B cell (primary cell): ENCODE data around the gene STN1. TPM values are rescaled to one million over a fixed set of nuclear protein-coding genes. Genes with fewer than 3 reads are reported as not detected.

Source experiments
- ATAC-seq: fragments of 200-7000 bp; cut with Tn5 transposase; one replicate; pipeline ENCODE4 v1.10.0; 2021; ENCODE audit warnings: low read depth, mild to moderate bottlenecking, moderate number of reproducible peaks, moderate library complexity
- CTCF ChIA-PET: fragments of 350-600 bp; sonication (Branson Sonifier 250); formaldehyde crosslinking; loops from one replicate; lab custom pipeline; 2021; ENCODE audit warnings: antibody characterized with exemption, inconsistent platforms; lab: Charles Lee
- POLR2A ChIA-PET: fragments of 350-600 bp; sonication (Branson Sonifier 250); formaldehyde crosslinking; loops from one replicate; lab custom pipeline; 2021; ENCODE audit warnings: antibody characterized with exemption; lab: Charles Lee
- DNase-seq: peaks from one replicate; pipeline ENCODE4 v3.0.0; 2013
- H2AFZ ChIP-seq: 2 replicates; pipeline ENCODE4 v1.6.1; 2012; ENCODE audit warnings: mild to moderate bottlenecking, low read depth, low read length; ENCODE audit not compliant: insufficient read depth, poor library complexity, severe bottlenecking
- H3K27ac ChIP-seq, 2 donors: 1 replicate in 1 of 2; 2 replicates in 1 of 2; pipeline ENCODE4 v1.5.1; 2012 to 2013; ENCODE audit warnings: low read length in 2 of 2, mild to moderate bottlenecking in 2 of 2, moderate library complexity in 1 of 2
- H3K27me3 ChIP-seq, 4 experiments: fragments of 200-600 bp in 1 of 4; sonication (generic) in 1 of 4; replicated peaks in 1 of 4; 1 replicate in 2 of 4; 2 replicates in 2 of 4; pipeline versions ENCODE4 v1.6.1 to v1.7.0; 2013 to 2016; ENCODE audit warnings: low read length in 3 of 4, mild to moderate bottlenecking in 2 of 4, mixed read lengths in 1 of 4, moderate library complexity in 1 of 4; ENCODE audit not compliant: insufficient read depth in 4 of 4, control insufficient read depth in 3 of 4; ENCODE audit errors: control extremely low read depth in 1 of 4
- H3K36me3 ChIP-seq, 2 experiments: replicated peaks in 1 of 2; 1 replicate in 1 of 2; 2 replicates in 1 of 2; pipeline versions ENCODE4 v1.6.1 to v1.7.1; 2013; ENCODE audit warnings: low read length in 1 of 2; ENCODE audit not compliant: insufficient read depth in 2 of 2, control insufficient read depth in 1 of 2; ENCODE audit errors: control extremely low read depth in 1 of 2, extremely low read depth in 1 of 2
- H3K4me1 ChIP-seq, 2 donors: fragments of 200-600 bp in 1 of 2; sonication (generic) in 1 of 2; 1 replicate in 1 of 2; 2 replicates in 1 of 2; pipeline versions ENCODE4 v1.5.1 to v1.6.1; 2013 to 2017; ENCODE audit warnings: low read length in 2 of 2; ENCODE audit not compliant: control insufficient read depth in 2 of 2, insufficient read depth in 2 of 2
- H3K4me2 ChIP-seq: replicated peaks from 2 replicates; pipeline ENCODE3; 2012; ENCODE audit warnings: mild to moderate bottlenecking, low read depth, low read length; ENCODE audit not compliant: poor library complexity, severe bottlenecking
- H3K4me3 ChIP-seq, 5 experiments: fragments of 200-600 bp in 1 of 5; sonication (generic) in 1 of 5; 1 replicate in 3 of 5; 2 replicates in 2 of 5; pipeline versions ENCODE4 v1.5.1 to v1.7.0; 2011 to 2016; ENCODE audit warnings: low read length in 4 of 5, mild to moderate bottlenecking in 4 of 5, low read depth in 2 of 5, control low read depth in 1 of 5, moderate library complexity in 1 of 5; ENCODE audit not compliant: insufficient read depth in 1 of 5; ENCODE audit errors: control extremely low read depth in 1 of 5, extremely low read depth in 1 of 5
- H3K79me2 ChIP-seq: fragments of 200-600 bp; sonication (generic); one replicate; pipeline ENCODE4 v1.6.0; 2016; ENCODE audit warnings: low read length; ENCODE audit not compliant: control insufficient read depth, insufficient read depth
- H3K9ac ChIP-seq: fragments of 200-600 bp; sonication (generic); 2 replicates; pipeline ENCODE4 v1.6.1; 2017; ENCODE audit warnings: mild to moderate bottlenecking, low read length, moderate library complexity
- H3K9me3 ChIP-seq, 3 donors: one replicate each; pipeline versions ENCODE4 v1.6.1 to v1.7.1; 2013; ENCODE audit warnings: low read length in 2 of 3; ENCODE audit not compliant: control insufficient read depth in 2 of 3, insufficient read depth in 1 of 3; ENCODE audit errors: control extremely low read depth in 1 of 3
- H4K20me1 ChIP-seq: 2 replicates; pipeline ENCODE4 v1.6.0; 2012; ENCODE audit warnings: mild to moderate bottlenecking, low read length; ENCODE audit not compliant: insufficient read depth, control insufficient read depth, poor library complexity, severe bottlenecking
- H3K27ac Mint-ChIP-seq: one replicate; pipeline ENCODE4 v1.8.0; 2021; ENCODE audit warnings: mixed read lengths
- H3K27me3 Mint-ChIP-seq: one replicate; pipeline ENCODE4 v1.8.0; 2021; ENCODE audit warnings: mixed read lengths
- H3K4me1 Mint-ChIP-seq: one replicate; pipeline ENCODE4 v1.8.0; 2021; ENCODE audit warnings: mixed read lengths
- H3K4me3 Mint-ChIP-seq: one replicate; pipeline ENCODE4 v1.8.0; 2021; ENCODE audit warnings: mixed read lengths
- H3K9me3 Mint-ChIP-seq: one replicate; pipeline ENCODE4 v1.8.0; 2022; ENCODE audit warnings: mixed read lengths; ENCODE audit not compliant: insufficient read depth
- EZH2 ChIP-seq: IDR thresholded peaks from 2 replicates; pipeline ENCODE4 v1.6.1; 2012; ENCODE audit warnings: borderline replicate concordance, low read depth, mild to moderate bottlenecking, moderate library complexity, low read length; ENCODE audit not compliant: insufficient read depth, poor library complexity, severe bottlenecking
- WGBS: methylation state at CpG from one replicate; pipeline ENCODE4 v1.1.5; 2013; ENCODE audit warnings: missing lambda C conversion rate; ENCODE audit not compliant: insufficient coverage; 5-methylcytosine and 5-hydroxymethylcytosine counted together
- intact Hi-C: fragments of 100-400 bp; cut with micrococcal nuclease; formaldehyde crosslinking; loops from one replicate; pipeline ENCODE4 v1.10.0; 2022
- polyA plus RNA-seq: library from polyadenylated mRNA; depleted of rRNA; stranded (reverse); fragments of >200 nt; gene quantifications from 2 replicates; pipeline ENCODE4 v1.2.3, GENCODE V29; 2012
- total RNA-seq, 2 donors: library from RNA; stranded (reverse); fragments of 120-200 nt in 1 of 2; gene quantifications; 1 replicate in 1 of 2; 2 replicates in 1 of 2; pipeline versions ENCODE4 v1.2.3 to v1.2.4, GENCODE V29; 2013 to 2022
- TF ChIP-seq, protein P1 (sequence below): fragments of 200-600 bp; IDR thresholded peaks from one replicate; pipeline ENCODE4 v1.8.0; 2022; ENCODE audit warnings: antibody characterized with exemption, mild to moderate bottlenecking

The STN1 gene
- total and polyA plus RNA-seq, 2 donors (not counting 1 experiment from before 2014, with no cell fraction given) = 16.3 to 24.5 TPM

DNA sequence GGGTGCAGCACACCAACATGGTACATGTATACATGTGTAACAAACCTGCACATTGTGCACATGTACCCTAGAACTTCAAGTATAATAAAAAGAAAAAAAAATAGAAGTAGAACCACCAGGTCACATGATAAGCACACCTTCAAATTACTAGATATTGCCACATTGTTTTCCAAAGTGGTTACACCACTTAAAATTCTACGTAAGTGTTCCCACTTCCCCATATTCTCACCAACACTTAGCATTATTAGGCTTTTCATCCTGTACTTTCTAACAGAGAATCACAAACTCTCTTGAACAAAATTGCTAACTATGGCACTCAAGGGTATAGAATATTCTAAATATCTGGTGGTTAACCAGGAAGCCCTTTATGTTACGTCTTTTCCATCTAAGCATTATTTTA is 85.2 kb downstream of the STN1 start:
- ATAC-seq (no peak), DNase-seq (no peak)
- Mint-ChIP-seq H3K9me3 (no peaks in the 10 kb centered on the region), H3K27me3 (peaks cover 12% of the 10 kb centered on the region), H3K4me1 (peaks cover 2% of the 10 kb centered on the region), H3K4me3 (no peak overlapping the region), H3K27ac (no peak overlapping the region)
- H3K27ac ChIP-seq = no peak overlapping the region
- peaks cover 0 to 4% (median 1%) of the 10 kb centered on the region in 3 donors for H3K9me3 ChIP-seq
- no peak for TF ChIP-seq EZH2
- TF ChIP-seq, protein P1, sequence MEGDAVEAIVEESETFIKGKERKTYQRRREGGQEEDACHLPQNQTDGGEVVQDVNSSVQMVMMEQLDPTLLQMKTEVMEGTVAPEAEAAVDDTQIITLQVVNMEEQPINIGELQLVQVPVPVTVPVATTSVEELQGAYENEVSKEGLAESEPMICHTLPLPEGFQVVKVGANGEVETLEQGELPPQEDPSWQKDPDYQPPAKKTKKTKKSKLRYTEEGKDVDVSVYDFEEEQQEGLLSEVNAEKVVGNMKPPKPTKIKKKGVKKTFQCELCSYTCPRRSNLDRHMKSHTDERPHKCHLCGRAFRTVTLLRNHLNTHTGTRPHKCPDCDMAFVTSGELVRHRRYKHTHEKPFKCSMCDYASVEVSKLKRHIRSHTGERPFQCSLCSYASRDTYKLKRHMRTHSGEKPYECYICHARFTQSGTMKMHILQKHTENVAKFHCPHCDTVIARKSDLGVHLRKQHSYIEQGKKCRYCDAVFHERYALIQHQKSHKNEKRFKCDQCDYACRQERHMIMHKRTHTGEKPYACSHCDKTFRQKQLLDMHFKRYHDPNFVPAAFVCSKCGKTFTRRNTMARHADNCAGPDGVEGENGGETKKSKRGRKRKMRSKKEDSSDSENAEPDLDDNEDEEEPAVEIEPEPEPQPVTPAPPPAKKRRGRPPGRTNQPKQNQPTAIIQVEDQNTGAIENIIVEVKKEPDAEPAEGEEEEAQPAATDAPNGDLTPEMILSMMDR = no peak
- no peak overlapping the region for H3K9ac ChIP-seq
- WGBS = 100% methylated on average over 1 of the region's 2 CpGs
- H3K4me3 ChIP-seq = no peak overlapping the region
- no peak overlapping the region for H3K4me2 ChIP-seq
- no peaks in the 10 kb centered on the region for H3K79me2 ChIP-seq
- ChIA-PET CTCF (interaction anchor here (0.7 kb wide), 1 partner anchor 166 kb away, joined by 4 read pairs; no protein-coding TSS in a partner anchor), POLR2A (no interaction called here)
- no peaks in the 10 kb centered on the region for H3K27me3 ChIP-seq
- no peaks in the 10 kb centered on the region for H3K36me3 ChIP-seq
- intact Hi-C loops = no loop called here
- peaks cover 0 to 7% of the 10 kb centered on the region in 2 donors for H3K4me1 ChIP-seq
- H4K20me1 ChIP-seq = no peaks in the 10 kb centered on the region
- no peak overlapping the region for H2AFZ ChIP-seq

Other genes starting within 250 kb of the STN1 start
- gene SH3PXD2A, start 62.6 kb downstream of the STN1 start, total RNA-seq = 33.5 and 36.4 TPM in 2 replicates
- 3.2 and 5.1 TPM in 2 replicates for gene SH3PXD2A, start 62.6 kb downstream of the STN1 start, polyA plus RNA-seq
- 22.6 and 24.5 TPM in 2 replicates for gene SLK, start 49.0 kb upstream of the STN1 start, total RNA-seq
- gene SLK, start 49.0 kb upstream of the STN1 start, polyA plus RNA-seq = 2.9 and 4.9 TPM in 2 replicates
- gene COL17A1, start 167.7 kb upstream of the STN1 start, total RNA-seq = not detected in 2 replicates
- gene COL17A1, start 167.7 kb upstream of the STN1 start, polyA plus RNA-seq = not detected in 2 replicates
- gene SFR1, start 204.0 kb upstream of the STN1 start, total RNA-seq = 15.1 and 15.3 TPM in 2 replicates
- 6.2 and 8.1 TPM in 2 replicates for gene SFR1, start 204.0 kb upstream of the STN1 start, polyA plus RNA-seq